ENCODE measurements around the gene UGGT2.
"Not testable (repeated sequence)": the region's sequence is repeated elsewhere in the genome, so short reads cannot be mapped to it uniquely, and the experiment has no call there.

Gene UGGT2

DNA sequence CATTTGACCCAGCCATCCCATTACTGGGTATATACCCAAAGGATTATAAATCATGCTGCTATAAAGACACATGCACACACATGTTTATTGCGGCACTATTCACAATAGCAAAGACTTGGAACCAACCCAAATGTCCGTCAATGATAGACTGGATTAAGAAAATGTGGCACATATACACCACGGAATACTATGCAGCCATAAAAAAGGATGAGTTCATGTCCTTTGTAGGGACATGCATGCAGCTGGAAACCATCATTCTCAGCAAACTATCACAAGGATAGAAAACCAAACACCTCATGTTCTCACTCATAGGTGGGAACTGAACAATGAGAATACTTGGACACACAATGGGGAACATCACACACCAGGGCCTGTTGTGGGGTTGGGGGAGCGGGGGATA, 2.2 kb downstream of the UGGT2 start:
- not testable (repeated sequence) for H3K27me3 ChIP-seq (replicated peaks; ENCODE audit: control insufficient read depth, insufficient read depth, low read length, poor library complexity, severe bottlenecking); H3K9me3 ChIP-seq (ENCODE audit: control insufficient read depth, low read length); H3K27ac ChIP-seq (ENCODE audit: insufficient read depth, low read length, poor library complexity, severe bottlenecking); H3K4me3 ChIP-seq (ENCODE audit: insufficient read depth, low read depth, low read length, poor library complexity, severe bottlenecking); H3K36me3 ChIP-seq (ENCODE audit: control insufficient read depth, insufficient read depth, low read length); H3K4me1 ChIP-seq (ENCODE audit: control insufficient read depth, insufficient read depth, low read length, poor library complexity, severe bottlenecking); DNase-seq

- DNase-seq; H3K27me3 ChIP-seq (replicated peaks; ENCODE audit: control insufficient read depth, insufficient read depth, low read length, poor library complexity, severe bottlenecking); H3K27ac ChIP-seq (ENCODE audit: insufficient read depth, low read length, poor library complexity, severe bottlenecking); H3K4me3 ChIP-seq (ENCODE audit: insufficient read depth, low read depth, low read length, poor library complexity, severe bottlenecking); H3K4me1 ChIP-seq (ENCODE audit: control insufficient read depth, insufficient read depth, low read length, poor library complexity, severe bottlenecking); H3K9me3 ChIP-seq (ENCODE audit: control insufficient read depth, low read length); H3K36me3 ChIP-seq (ENCODE audit: control insufficient read depth, insufficient read depth, low read length): not testable (repeated sequence)
Observed at GRCh38 chr13:96046449-96047126, 6.6 kb downstream of the UGGT2 start.

DNA sequence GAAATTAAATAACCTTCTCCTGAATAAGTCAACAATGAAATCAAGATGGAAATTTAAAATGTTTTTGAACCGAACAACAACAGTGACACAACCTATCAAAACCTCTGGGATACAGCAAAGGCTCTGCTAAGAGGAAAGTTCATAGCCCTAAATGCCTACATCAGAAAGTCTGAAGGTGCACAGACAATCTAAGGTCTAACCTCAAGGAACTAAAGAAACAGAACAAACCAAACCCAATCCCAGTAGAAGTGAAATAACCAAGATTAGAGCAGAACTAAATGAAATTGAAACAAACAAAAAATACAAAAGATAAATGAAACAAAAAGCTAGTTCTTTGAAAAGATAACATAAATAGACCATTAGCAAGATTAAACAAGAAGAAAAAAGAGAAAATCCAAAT, 9.0 kb downstream of the UGGT2 start:
- no peak for DNase-seq
- H3K27me3 ChIP-seq (replicated peaks; ENCODE audit: control insufficient read depth, insufficient read depth, low read length, poor library complexity, severe bottlenecking), result no peaks in the 10 kb centered on the region
- no peaks in the 10 kb centered on the region for H3K4me1 ChIP-seq (ENCODE audit: control insufficient read depth, insufficient read depth, low read length, poor library complexity, severe bottlenecking)
- H3K36me3 ChIP-seq (ENCODE audit: control insufficient read depth, insufficient read depth, low read length), result no peaks in the 10 kb centered on the region
- H3K27ac ChIP-seq (ENCODE audit: insufficient read depth, low read length, poor library complexity, severe bottlenecking), result no peak overlapping the region
- H3K9me3 ChIP-seq (ENCODE audit: control insufficient read depth, low read length), result no peaks in the 10 kb centered on the region
- no peak overlapping the region for H3K4me3 ChIP-seq (ENCODE audit: insufficient read depth, low read depth, low read length, poor library complexity, severe bottlenecking)

DNA sequence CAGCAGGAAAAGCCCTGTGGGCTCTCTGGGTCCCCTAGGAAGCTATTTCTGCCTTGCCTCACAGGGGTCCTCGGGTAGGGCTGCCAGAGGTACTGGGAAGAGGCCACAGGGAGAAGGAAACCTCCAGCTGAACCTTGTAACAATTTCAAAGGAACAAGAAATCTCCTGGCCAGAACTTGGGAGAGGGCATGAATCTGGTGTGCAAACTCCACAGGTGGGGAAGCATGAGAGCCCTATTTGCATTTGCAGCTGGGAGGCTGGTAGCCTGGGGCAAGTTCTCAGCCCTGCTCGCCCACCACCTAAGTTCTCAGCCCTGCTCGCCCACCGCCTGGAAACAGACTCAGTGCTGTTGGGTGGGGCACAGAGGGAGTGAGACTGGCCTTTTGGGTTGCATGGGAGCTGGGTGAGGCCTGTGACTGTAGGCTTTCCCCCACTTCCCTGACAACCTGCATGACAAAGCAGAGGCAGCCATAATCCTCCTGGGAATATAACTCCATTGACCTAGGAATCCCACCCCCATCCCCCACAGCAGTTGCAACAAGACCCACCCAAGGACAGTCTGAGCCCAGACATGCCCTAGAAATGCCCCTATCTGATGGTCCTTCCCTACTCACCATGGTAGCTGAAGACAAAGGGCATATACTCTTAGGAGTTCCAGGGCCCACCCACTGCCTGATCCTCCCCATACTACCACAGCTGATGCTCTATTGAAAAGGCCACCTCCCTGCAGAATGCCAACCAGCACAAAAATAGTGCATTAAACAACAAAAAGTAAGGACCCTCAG, 11.7 kb downstream of the UGGT2 start:
- Histone ChIP-seq H3K9me3 (ENCODE audit: control insufficient read depth, low read length) (no peaks in the 10 kb centered on the region), H3K4me1 (ENCODE audit: control insufficient read depth, insufficient read depth, low read length, poor library complexity, severe bottlenecking) (no peaks in the 10 kb centered on the region), H3K36me3 (ENCODE audit: control insufficient read depth, insufficient read depth, low read length) (no peaks in the 10 kb centered on the region), H3K27ac (ENCODE audit: insufficient read depth, low read length, poor library complexity, severe bottlenecking) (no peak overlapping the region), H3K27me3 (replicated peaks; ENCODE audit: control insufficient read depth, insufficient read depth, low read length, poor library complexity, severe bottlenecking) (no peaks in the 10 kb centered on the region), H3K4me3 (ENCODE audit: insufficient read depth, low read depth, low read length, poor library complexity, severe bottlenecking) (no peak overlapping the region)
- no peak for DNase-seq

- H3K36me3 ChIP-seq (ENCODE audit: control insufficient read depth, insufficient read depth, low read length), result no peaks in the 10 kb centered on the region
- H3K27me3 ChIP-seq (replicated peaks; ENCODE audit: control insufficient read depth, insufficient read depth, low read length, poor library complexity, severe bottlenecking), result no peaks in the 10 kb centered on the region
- no peaks in the 10 kb centered on the region for H3K4me1 ChIP-seq (ENCODE audit: control insufficient read depth, insufficient read depth, low read length, poor library complexity, severe bottlenecking)
- H3K27ac ChIP-seq (ENCODE audit: insufficient read depth, low read length, poor library complexity, severe bottlenecking), result no peak overlapping the region
- DNase-seq, result no peak
- H3K4me3 ChIP-seq (ENCODE audit: insufficient read depth, low read depth, low read length, poor library complexity, severe bottlenecking), result no peak overlapping the region
- no peaks in the 10 kb centered on the region for H3K9me3 ChIP-seq (ENCODE audit: control insufficient read depth, low read length)
Observed at GRCh38 chr13:96036515-96036914, 16.7 kb downstream of the UGGT2 start.

DNA sequence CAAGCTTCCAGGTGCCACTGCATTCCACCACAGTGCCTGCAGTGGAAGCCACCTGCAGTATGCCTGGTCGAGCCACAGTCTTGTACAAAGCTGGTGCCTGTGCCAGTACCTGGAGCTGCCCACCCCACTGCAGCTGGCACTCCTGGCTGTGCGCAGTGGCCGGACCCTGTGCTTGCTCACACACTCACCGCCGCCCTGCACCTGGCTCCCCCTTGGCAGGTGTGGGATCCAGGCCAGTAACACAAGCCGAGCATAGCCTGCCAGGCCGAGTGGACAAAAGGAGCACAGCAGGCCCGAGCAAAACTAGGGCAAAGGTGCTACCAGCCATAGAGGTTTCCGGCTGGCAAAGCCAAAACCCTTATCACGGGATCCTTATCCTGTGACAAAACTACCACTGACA, 18.5 kb downstream of the UGGT2 start:
- H3K27me3 ChIP-seq (replicated peaks; ENCODE audit: control insufficient read depth, insufficient read depth, low read length, poor library complexity, severe bottlenecking), result no peaks in the 10 kb centered on the region

GRCh38 chr13:96033220-96034015, 19.8 kb downstream of the UGGT2 start:
- Histone ChIP-seq H3K36me3 (ENCODE audit: control insufficient read depth, insufficient read depth, low read length) (no peaks in the 10 kb centered on the region), H3K4me1 (ENCODE audit: control insufficient read depth, insufficient read depth, low read length, poor library complexity, severe bottlenecking) (no peaks in the 10 kb centered on the region), H3K4me3 (ENCODE audit: insufficient read depth, low read depth, low read length, poor library complexity, severe bottlenecking) (no peak overlapping the region), H3K27me3 (replicated peaks; ENCODE audit: control insufficient read depth, insufficient read depth, low read length, poor library complexity, severe bottlenecking) (no peaks in the 10 kb centered on the region), H3K9me3 (ENCODE audit: control insufficient read depth, low read length) (no peaks in the 10 kb centered on the region), H3K27ac (ENCODE audit: insufficient read depth, low read length, poor library complexity, severe bottlenecking) (no peak overlapping the region)
- DNase-seq, result no peak

More for the DNA sequence above, 18.5 kb downstream of the UGGT2 start:
- Histone ChIP-seq H3K27ac (ENCODE audit: insufficient read depth, low read length, poor library complexity, severe bottlenecking) (no peak overlapping the region), H3K4me1 (ENCODE audit: control insufficient read depth, insufficient read depth, low read length, poor library complexity, severe bottlenecking) (no peaks in the 10 kb centered on the region), H3K9me3 (ENCODE audit: control insufficient read depth, low read length) (no peaks in the 10 kb centered on the region), H3K4me3 (ENCODE audit: insufficient read depth, low read depth, low read length, poor library complexity, severe bottlenecking) (no peak overlapping the region), H3K36me3 (ENCODE audit: control insufficient read depth, insufficient read depth, low read length) (no peaks in the 10 kb centered on the region)
- DNase-seq, result no peak

DNA sequence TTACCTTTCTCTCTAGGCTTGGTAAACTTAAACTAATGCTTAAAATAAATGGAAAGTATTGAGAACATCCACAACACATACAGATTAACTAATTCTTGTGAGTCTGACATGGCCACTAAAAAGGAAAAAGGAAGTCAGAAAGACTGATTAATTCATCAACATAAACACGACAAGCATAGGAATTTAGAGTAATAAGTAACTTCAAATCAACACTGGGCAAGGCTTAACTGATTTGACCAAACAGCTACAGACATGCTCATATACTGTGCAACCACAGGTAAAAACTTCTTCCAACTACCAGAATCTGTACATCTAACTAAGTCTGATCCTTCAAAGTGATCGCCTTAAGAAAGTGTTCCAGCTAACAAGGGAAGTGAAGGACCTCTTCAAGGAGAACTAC, 20.5 kb downstream of the UGGT2 start:
- H3K4me1 ChIP-seq (ENCODE audit: control insufficient read depth, insufficient read depth, low read length, poor library complexity, severe bottlenecking), result no peaks in the 10 kb centered on the region
- no peak overlapping the region for H3K4me3 ChIP-seq (ENCODE audit: insufficient read depth, low read depth, low read length, poor library complexity, severe bottlenecking)
- H3K27me3 ChIP-seq (replicated peaks; ENCODE audit: control insufficient read depth, insufficient read depth, low read length, poor library complexity, severe bottlenecking), result no peaks in the 10 kb centered on the region
- no peak overlapping the region for H3K27ac ChIP-seq (ENCODE audit: insufficient read depth, low read length, poor library complexity, severe bottlenecking)
- no peaks in the 10 kb centered on the region for H3K9me3 ChIP-seq (ENCODE audit: control insufficient read depth, low read length)
- no peak for DNase-seq
- no peaks in the 10 kb centered on the region for H3K36me3 ChIP-seq (ENCODE audit: control insufficient read depth, insufficient read depth, low read length)

DNA sequence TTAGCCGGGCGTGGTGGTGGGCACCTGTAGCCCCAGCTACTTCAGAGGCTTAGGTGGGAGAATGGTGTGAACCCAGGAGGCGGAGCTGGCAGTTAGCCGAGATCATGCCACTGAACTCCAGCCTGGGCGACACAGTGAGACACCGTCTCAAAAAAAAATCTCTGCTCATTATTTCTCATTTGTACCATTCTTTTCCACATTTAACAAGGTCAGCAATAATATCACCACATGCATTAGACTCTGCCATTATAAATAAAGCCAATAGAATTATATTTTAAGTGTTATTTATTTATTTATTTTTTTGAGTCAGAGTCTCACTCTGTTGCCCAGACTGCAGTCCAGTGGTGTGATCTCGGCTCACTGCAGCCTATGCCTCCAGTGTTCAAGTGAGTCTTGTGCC, 24.2 kb downstream of the UGGT2 start:
- Histone ChIP-seq H3K4me1 (ENCODE audit: control insufficient read depth, insufficient read depth, low read length, poor library complexity, severe bottlenecking) (no peaks in the 10 kb centered on the region), H3K9me3 (ENCODE audit: control insufficient read depth, low read length) (no peaks in the 10 kb centered on the region), H3K36me3 (ENCODE audit: control insufficient read depth, insufficient read depth, low read length) (no peaks in the 10 kb centered on the region), H3K4me3 (ENCODE audit: insufficient read depth, low read depth, low read length, poor library complexity, severe bottlenecking) (no peak overlapping the region), H3K27ac (ENCODE audit: insufficient read depth, low read length, poor library complexity, severe bottlenecking) (no peak overlapping the region), H3K27me3 (replicated peaks; ENCODE audit: control insufficient read depth, insufficient read depth, low read length, poor library complexity, severe bottlenecking) (no peaks in the 10 kb centered on the region)
- DNase-seq, result no peak

- no peak for DNase-seq
- Histone ChIP-seq H3K27ac (ENCODE audit: insufficient read depth, low read length, poor library complexity, severe bottlenecking) (no peak overlapping the region), H3K27me3 (replicated peaks; ENCODE audit: control insufficient read depth, insufficient read depth, low read length, poor library complexity, severe bottlenecking) (no peaks in the 10 kb centered on the region), H3K4me1 (ENCODE audit: control insufficient read depth, insufficient read depth, low read length, poor library complexity, severe bottlenecking) (no peaks in the 10 kb centered on the region), H3K4me3 (ENCODE audit: insufficient read depth, low read depth, low read length, poor library complexity, severe bottlenecking) (no peak overlapping the region), H3K36me3 (ENCODE audit: control insufficient read depth, insufficient read depth, low read length) (no peaks in the 10 kb centered on the region), H3K9me3 (ENCODE audit: control insufficient read depth, low read length) (no peaks in the 10 kb centered on the region)
Observed at GRCh38 chr13:96027496-96027895, 25.7 kb downstream of the UGGT2 start.

Measured in effector memory CD4-positive, alpha-beta T cell (primary cell).